ENCODE results near the gene HCLS1.
A peak's percentile ranks its signal among the peaks of the same experiment; 100 is the strongest.
"Not testable (repeated sequence)": the region's sequence is repeated elsewhere in the genome, so short reads cannot be mapped to it uniquely, and the experiment has no call there.

The HCLS1 gene

GRCh38 chr3:121660356-121661171 is at the start of gene HCLS1:
TSS of gene HCLS1 (minus strand) at chr3:121660903. CDS start at chr3:121658347, 2,556 bp downstream.
- peak; percentile 20 for DNase-seq

DNA sequence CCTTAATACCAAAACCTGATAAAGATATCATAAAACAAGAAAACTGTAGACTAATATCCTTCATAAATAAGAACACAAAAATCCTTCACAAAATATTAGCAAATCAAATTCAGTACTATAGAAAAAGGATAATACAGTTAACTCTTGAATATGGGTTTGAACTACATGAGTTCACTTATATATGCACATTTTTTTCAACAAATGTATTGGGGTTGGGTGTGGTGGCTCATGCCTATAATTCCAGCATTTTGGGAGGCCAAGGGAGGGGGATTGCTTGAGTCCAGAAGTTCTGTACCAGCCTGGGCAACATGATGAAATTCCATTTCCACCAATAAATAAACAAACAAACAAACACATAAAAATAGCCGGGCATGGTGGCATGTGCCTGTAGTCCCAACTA is 49.6 kb upstream of the HCLS1 start:
- no peak for DNase-seq

DNA sequence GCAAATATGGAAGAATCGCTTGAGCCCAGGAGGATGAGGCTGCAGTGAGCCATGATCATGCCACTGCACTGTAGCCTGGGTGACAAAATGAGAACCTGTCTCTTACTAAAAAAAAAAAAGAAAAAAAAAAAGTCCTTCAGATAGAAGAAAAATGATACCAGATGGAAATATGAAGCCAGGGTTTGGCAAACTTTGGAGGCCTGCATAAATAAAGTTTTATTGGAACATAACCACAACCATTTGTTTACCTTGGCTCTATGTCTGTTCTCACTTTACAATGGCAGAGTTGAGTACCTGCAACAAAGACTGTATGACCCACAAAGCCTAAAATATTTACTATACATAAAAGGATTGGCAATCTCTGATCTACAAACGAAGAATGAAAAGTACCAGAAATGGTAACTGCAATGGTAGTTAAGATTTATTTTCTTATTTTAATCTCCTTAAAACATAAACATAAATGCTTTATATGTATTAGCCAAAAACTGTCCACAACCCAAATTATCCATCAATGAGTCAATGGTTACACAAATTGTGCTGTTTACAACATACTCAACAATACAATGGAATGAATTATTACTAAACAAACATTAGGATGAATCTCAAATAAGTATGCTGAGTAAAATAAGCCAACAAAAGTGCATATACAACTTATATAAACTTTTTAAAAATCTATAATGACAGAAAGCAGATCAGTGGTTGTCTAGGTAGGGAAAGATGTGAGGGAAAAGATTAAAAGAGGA is 47.0 kb upstream of the HCLS1 start:
- peak; percentile 76 for DNase-seq

- DNase-seq = no peak
Observed at GRCh38 chr3:121705541-121705940, 44.8 kb upstream of the HCLS1 start.

GRCh38 chr3:121703973-121704372 is 43.3 kb upstream of the HCLS1 start:
- DNase-seq = no peak

DNA sequence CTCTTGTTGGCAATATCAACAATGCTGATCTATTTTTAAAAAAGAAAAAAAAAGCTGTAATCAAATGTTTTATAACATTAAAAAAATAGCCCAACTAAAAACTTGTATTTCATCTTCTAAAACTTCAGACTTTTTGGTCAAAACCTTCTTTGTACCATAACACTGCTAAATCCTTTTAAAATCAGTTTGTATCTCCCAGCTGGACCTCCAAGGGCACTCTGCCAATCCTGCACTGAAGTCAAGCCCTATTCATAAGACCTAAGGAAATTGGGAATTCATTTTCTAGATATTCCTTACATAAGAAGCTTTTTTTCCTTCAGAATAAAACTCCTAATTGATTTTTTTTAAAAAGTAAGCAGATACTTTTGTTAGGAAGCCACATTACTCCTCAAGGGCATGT is 38.2 kb upstream of the HCLS1 start:
- no peak for DNase-seq

- no peak for DNase-seq
Observed at GRCh38 chr3:121698476-121698875, 37.8 kb upstream of the HCLS1 start.

- no peak for DNase-seq
Observed at GRCh38 chr3:121696186-121696585, 35.5 kb upstream of the HCLS1 start.

DNA sequence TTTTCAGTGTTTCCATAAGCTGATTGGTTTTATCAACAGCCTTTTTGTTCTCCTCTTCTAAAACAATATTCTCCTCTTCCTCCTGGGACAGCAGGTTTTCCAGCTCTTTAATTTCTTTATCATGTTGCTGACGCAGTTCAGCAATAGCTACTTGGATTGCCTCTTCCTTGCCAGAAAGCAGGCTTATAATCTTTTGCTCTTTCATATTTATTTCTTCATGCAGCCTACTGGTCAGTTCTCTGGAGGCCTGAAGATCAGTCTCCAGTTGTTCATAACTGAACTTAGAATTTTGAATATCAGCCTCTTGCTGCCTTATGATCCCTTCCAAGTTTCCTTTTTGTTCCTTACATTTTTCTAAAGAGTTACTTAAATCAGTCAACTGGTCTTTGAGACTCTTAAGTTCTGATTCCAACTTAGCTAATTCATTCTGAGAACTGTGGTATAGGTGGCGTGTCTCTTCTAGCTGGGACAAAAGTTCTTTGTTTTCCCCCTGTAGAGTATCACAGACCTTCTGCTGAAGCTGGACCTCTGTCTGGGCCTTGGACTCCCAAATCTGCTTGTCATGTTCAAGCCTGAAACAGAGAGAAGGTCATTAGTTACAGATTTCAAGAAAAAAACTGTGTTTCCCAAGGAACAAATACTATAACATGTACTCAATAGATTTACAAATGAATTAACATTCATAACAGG is 31.5 kb upstream of the HCLS1 start:
- no peak for DNase-seq

- DNase-seq = no peak
Observed at GRCh38 chr3:121690777-121691405, 30.2 kb upstream of the HCLS1 start.

- DNase-seq = not testable (repeated sequence)
Observed at GRCh38 chr3:121688747-121689146, 28.0 kb upstream of the HCLS1 start.

DNA sequence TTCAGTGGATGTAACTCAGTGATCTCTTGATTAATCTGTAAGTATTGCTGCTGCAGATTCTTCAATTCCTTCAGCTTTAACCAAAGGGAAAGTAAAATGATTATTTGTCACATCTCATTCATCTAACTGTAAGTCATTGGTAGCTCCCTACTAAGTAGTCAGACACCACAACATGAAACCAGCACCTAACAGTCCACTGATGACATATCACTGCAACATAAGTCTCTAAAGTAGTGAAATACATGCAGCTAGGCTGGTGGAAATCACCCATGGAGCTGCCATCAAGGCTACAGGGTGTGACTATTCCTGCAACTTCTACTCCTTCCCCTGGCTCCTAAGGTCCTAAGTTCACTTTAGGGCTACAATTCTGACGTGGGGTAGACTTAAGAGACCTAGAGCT is 21.1 kb upstream of the HCLS1 start:
- no peak for DNase-seq

DNA sequence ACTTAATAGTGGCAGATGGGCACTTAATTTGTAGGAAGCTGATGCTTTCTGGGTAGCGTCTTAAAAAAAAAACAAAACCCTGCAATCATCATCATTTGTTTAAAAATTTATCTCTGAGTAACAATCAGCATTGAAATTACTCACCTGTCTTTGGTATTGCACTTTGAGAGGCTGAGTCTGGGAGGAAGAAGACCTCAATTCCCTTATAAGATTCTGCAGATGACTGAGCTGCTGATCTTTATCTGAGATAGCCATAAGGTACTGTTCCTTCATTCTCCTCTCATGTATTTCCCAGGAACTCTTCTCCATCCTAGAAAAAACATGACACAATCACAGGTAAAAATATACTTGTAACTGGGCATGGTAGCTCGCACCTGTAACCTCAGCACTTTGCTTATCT is 16.4 kb upstream of the HCLS1 start:
- no peak for DNase-seq

DNA sequence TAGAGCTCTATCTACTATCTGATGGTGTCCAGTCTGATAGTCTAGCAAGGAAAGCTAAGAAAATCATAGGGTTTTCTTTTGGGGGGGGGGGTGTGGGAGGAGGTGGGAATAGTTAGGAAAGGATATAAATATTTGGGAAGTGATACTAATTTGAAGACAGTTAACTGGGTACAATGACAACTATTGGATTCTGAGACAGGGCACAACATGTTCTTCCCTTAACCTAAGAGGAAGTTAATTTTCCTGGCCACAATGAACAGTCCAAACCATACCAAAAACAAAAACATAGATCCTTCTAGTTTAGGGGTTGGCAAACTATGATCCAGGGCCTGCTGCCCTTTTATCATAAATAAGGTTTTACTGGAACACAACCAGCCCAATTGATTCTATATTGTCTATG is 10.0 kb upstream of the HCLS1 start:
- no peak for DNase-seq

GRCh38 chr3:121667333-121667732 is 6.6 kb upstream of the HCLS1 start:
- no peak for DNase-seq

GRCh38 chr3:121665488-121665887 is 4.8 kb upstream of the HCLS1 start:
- no peak for DNase-seq

DNA sequence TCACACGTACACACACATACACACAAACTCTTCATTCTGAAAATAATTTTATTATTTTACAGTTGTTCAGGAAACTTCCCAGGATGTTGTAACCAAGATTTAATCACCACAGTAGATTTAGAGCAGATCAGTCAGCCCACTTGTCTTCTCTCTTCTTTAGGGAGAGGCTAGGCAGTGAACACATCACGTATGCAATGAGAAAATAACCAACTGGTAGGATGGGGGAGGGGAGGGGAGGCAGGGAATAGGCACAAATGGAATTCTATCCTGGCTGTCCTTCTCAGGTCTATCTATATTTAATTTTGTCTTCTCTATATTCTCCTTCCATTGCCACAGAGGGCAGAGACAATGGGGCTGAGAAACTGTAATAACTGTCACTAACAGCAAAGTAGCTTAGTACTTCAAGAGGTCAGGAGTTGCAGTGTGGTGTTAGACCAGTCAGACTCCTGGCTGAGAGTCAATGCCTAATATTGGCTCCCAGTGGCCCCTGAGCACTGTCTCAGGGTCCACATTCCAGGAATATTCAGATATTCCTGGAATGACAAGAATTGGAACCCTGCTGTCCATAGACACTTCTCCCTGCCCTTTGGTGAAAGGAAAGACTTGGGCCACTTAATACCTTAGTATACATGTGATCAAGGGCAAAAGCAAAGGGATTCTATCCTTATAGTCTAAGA is 2.6 kb upstream of the HCLS1 start:
- DNase-seq = no peak

GRCh38 chr3:121662742-121663141 is 2.0 kb upstream of the HCLS1 start:
- no peak for DNase-seq

- DNase-seq = no peak
Observed at GRCh38 chr3:121661376-121661775, 673 bp upstream of the HCLS1 start.

GRCh38 chr3:121659586-121659985 is 1.1 kb downstream of the HCLS1 start:
- DNase-seq = no peak

DNA sequence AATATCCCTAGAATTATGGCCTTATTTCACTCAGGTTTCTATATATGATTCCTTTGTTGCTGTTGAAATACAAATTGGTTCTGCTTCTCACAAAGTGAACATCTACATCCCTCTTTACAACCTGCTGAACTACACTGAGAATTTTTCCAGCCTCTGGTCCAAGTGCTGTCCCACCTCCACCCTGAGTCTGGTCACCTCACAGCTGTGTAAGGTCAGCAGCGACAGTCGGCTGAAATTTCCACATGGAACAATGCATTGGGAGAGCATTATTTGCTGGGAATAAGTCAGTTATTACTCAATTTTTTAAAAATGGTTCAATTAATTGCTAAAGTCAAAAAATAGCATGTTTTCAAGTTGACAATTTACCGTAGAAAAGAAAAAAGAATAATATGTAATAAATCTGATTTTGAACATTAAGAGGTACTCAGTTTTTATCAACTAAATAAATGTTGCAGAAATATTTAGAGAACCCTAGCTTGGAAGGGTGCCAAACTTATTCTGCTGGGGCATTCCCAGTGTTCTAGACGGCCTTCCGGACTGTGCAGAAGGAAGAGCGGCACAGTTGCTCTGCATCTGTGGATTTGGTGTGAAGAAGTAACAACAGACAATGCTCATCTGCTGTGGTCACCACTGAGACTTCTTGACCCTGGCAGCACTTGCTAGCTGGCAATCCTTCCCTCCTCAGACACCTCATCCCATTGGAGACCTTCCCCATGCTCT is 1.8 kb downstream of the HCLS1 start:
- DNase-seq = no peak
